ENCODE results near the gene CENPB. TPM values are rescaled to one million over a fixed set of nuclear protein-coding genes. Genes with fewer than 3 reads are reported as not detected.

The CENPB gene
- total and polyA plus RNA-seq, 4 donors = 35.9 to 113 (median 79.4) TPM

GRCh38 chr20:3766422-3767109, 20.0 kb downstream of the CENPB start:
- no peaks in the 10 kb centered on the region for H3K36me3 ChIP-seq (ENCODE audit: control insufficient read depth in 4 of 4, insufficient read depth in 4 of 4, low read length in 4 of 4)
- H3K9ac ChIP-seq (ENCODE audit: insufficient read depth in 1 of 2, low read length in 2 of 2) = peak overlapping the region in 1 of 2 donors; percentile 14
- no peaks in the 10 kb centered on the region for H3K27me3 ChIP-seq (ENCODE audit: control insufficient read depth in 3 of 3, insufficient read depth in 3 of 3, low read length in 2 of 3)
- H3K4me1 ChIP-seq (ENCODE audit: control insufficient read depth in 5 of 5, insufficient read depth in 5 of 5, low read length in 5 of 5) = peaks cover 0 to 35% (median 9%) of the 10 kb centered on the region in 5 donors
- no peak overlapping the region for H3K27ac ChIP-seq (ENCODE audit: low read depth in 1 of 2, low read length in 1 of 2)
- H3K4me3 ChIP-seq = peak overlapping the region; percentile 66
- no peak for TF ChIP-seq CTCF (IDR thresholded peaks at IDR 0.05; ENCODE audit: control extremely low read depth, extremely low read depth)
- DNase-seq = no peak
- no peaks in the 10 kb centered on the region for H3K9me3 ChIP-seq (ENCODE audit: control insufficient read depth in 4 of 4, insufficient read depth in 3 of 4, low read length in 3 of 4)
- ATAC-seq (ENCODE audit: insufficient read depth, low FRiP score) = no peak
- 22 to 28% methylated on average over 9 of the region's 9 CpGs for WGBS, 2 donors

GRCh38 chr20:3765171-3765882, 21.2 kb downstream of the CENPB start:
- H3K27ac ChIP-seq (ENCODE audit: low read depth in 1 of 2, low read length in 1 of 2) = no peak overlapping the region
- DNase-seq = no peak

GRCh38 chr20:3764659-3765058, 21.9 kb downstream of the CENPB start:
- TF ChIP-seq CTCF (IDR thresholded peaks at IDR 0.05; ENCODE audit: control extremely low read depth, extremely low read depth) = no peak
- Histone ChIP-seq H3K9me3 (ENCODE audit: control insufficient read depth in 4 of 4, insufficient read depth in 3 of 4, low read length in 3 of 4) (no peaks in the 10 kb centered on the region), H3K9ac (ENCODE audit: insufficient read depth in 1 of 2, low read length in 2 of 2) (no peak overlapping the region), H3K4me3 (no peak overlapping the region), H3K36me3 (ENCODE audit: control insufficient read depth in 4 of 4, insufficient read depth in 4 of 4, low read length in 4 of 4) (no peaks in the 10 kb centered on the region), H3K4me1 (ENCODE audit: control insufficient read depth in 5 of 5, insufficient read depth in 5 of 5, low read length in 5 of 5) (peaks cover 0 to 45% (median 9%) of the 10 kb centered on the region in 5 donors), H3K27ac (ENCODE audit: low read depth in 1 of 2, low read length in 1 of 2) (no peak overlapping the region), H3K27me3 (ENCODE audit: control insufficient read depth in 3 of 3, insufficient read depth in 3 of 3, low read length in 2 of 3) (no peaks in the 10 kb centered on the region)
- DNase-seq (no peak), ATAC-seq (ENCODE audit: insufficient read depth, low FRiP score) (no peak)
- WGBS, 2 donors = 75 to 90% methylated on average over 3 of the region's 3 CpGs

More at GRCh38 chr20:3765171-3765882, 21.2 kb downstream of the CENPB start:
- 21 to 66% methylated on average over 3 of the region's 3 CpGs for WGBS, 2 donors
- no peak overlapping the region for H3K9ac ChIP-seq (ENCODE audit: insufficient read depth in 1 of 2, low read length in 2 of 2)
- ATAC-seq (ENCODE audit: insufficient read depth, low FRiP score) = no peak
- no peaks in the 10 kb centered on the region for H3K36me3 ChIP-seq (ENCODE audit: control insufficient read depth in 4 of 4, insufficient read depth in 4 of 4, low read length in 4 of 4)
- TF ChIP-seq CTCF (IDR thresholded peaks at IDR 0.05; ENCODE audit: control extremely low read depth, extremely low read depth) = no peak
- H3K4me1 ChIP-seq (ENCODE audit: control insufficient read depth in 5 of 5, insufficient read depth in 5 of 5, low read length in 5 of 5) = peaks cover 0 to 42% (median 9%) of the 10 kb centered on the region in 5 donors
- H3K4me3 ChIP-seq = no peak overlapping the region
- H3K27me3 ChIP-seq (ENCODE audit: control insufficient read depth in 3 of 3, insufficient read depth in 3 of 3, low read length in 2 of 3) = no peaks in the 10 kb centered on the region
- no peaks in the 10 kb centered on the region for H3K9me3 ChIP-seq (ENCODE audit: control insufficient read depth in 4 of 4, insufficient read depth in 3 of 4, low read length in 3 of 4)

Measured in lung (tissue), 12 donors.